Measurements from ENCODE around the gene CNTN5.
"Not testable (repeated sequence)": the region's sequence is repeated elsewhere in the genome, so short reads cannot be mapped to it uniquely, and the experiment has no call there.

The CNTN5 gene

DNA sequence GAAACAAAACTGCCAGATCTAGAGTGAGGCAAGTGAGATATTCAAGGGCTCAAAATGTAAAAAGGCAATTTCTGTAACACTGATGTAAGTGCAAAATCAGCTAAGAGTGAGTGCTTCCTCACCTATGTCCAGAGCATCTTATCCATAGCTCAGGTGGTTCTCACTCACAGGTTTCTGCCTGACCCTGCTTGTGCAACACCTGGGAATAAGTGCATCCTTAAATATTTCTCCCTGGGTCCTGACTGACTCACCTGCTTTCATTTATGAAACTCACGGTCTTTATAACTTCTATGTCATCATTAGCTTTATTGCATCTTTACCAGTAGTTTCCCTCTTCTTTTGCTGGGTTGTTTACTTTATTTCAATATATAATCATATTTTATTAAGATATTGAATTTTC is 260.6 kb downstream of the CNTN5 start:
- DNase-seq = no peak

DNA sequence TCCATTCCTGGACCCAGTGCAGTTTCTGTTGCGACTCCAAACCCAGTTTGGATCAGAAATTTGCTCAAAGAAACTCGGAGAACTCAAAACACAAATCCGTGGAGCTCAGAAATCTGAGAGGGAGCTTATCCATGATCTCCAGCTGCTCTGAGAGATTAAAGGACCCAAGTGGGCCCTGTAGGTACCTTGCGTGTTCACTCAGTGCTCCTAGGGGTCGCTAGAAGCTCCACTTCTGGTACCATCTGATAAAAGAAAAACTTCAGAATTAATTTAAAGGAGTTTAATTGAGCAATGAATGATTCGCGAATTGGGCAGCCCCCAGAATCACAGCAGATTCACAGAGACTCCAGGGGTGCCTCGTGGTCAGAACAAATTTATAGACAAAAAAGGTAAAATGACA is 277.2 kb downstream of the CNTN5 start:
- DNase-seq = not testable (repeated sequence)

DNA sequence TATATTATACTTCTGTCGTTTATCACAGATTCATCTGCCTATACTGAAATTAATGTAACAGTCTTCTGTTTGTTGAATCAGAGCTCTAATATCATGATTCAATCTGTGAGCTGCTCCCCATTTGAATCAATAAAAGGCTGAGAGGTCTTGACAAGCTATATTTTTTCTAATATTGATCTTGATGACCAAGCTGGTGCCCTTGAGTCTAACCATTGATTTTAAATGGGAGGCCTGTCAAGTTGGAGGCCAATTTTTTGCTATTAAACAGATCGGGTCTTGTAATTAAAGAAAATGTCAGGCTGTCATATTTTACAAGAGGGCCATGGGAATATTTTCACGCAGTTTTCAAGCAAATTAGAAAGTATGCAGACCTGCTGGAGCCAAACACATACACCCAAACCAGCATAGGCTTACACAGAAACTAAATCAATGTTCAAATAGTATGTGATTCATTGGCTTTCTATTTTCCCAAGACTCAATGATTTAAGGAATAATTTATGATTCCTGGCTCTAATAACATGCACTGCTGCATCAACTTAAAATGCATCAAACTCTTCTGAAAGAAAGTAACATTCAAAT is 286.9 kb downstream of the CNTN5 start:
- DNase-seq = no peak

DNA sequence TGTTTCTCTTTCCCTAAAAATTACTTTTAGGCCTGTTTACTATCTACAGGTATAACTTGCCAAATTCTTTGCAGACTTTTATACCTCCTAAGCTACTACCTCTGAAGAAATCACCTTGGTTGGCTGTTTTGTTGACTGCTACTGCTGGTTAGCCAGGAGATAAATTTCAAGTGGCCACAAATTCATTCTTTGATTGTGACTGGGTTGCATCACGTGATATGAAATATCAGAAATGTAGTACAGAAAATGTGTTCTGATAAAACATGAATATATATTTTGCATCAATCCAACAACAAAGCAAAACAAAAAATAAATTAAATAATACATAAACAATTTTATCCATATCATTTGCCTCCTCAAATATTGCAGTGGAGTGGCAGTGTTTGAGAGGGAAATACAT is 291.1 kb downstream of the CNTN5 start:
- no peak for DNase-seq

DNA sequence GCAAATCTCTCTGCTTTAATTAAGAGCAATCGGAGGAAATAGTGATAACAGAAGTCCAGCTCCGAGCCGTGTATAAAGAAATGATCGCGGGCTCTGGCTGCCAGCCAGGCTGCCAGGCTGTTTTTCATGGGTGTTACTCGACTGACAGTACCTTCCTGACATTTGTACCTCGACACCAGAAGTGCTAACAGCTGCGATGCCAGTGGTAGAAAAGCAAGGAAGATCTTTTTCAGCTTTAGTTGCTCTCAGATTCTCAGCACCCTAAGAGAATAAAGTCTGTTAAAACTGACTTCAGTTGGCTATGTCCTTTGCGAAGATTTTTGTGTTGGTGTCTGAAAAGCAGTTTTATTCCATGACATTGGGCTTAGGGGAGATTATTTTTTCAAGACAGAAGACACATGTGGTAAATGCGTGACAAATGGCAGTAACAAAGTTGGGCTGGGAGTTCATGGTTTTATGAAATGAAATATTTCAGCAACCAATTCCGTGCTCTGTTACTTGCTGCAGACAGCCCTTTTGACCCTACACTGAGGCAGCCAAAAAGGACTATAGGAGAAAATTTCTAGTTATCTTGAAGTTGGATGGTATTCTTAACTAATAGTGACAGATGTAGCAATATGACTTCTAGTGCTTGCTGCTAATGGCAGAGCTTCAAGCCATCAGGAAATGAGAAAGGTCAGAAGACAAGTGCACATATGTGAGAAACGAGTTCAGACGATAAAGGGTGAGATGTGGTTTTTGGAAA is 296.2 kb downstream of the CNTN5 start:
- DNase-seq = no peak

DNA sequence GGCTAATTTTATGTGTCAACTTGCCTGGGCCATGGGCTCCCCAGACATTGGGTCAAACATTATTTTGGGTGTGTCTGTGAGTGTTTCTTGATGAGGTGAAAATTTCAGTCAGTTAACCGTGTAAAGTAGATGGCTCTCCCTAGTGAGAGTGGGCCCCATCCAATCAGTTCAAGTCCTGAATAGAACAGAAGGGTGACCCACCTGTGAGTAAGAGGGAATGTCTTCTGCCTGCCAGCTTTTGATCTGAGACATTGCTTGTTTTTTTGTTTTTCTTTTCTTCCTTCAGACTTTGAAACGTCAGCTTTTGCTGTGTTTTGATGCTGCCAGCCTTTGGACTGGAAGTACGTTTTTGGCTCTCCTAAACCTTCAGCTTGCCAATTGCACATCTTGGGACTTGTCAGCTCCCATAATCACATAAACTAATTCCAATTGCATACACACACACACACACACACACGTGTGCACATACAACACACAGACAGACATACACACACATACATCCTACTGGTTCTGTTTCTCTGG is 300.1 kb downstream of the CNTN5 start:
- no peak for DNase-seq

DNA sequence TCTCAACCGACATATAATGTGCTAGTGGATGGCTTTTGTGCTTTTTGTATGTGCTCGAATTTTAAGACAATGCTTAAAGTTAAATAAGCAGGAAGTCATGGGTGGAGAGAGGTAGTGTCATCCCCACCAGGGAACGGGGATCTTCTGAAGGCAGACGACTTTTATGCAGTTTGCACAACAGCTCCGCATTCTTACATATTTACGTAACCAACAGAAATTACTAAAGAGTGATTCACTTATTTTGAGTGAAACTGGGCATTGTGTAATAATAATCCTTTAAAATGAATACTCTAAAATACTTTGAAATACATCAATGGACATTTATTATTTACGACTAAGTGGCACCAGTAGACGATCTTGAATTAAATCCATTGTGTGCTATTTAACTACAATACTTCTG is 305.1 kb downstream of the CNTN5 start:
- DNase-seq = no peak

DNA sequence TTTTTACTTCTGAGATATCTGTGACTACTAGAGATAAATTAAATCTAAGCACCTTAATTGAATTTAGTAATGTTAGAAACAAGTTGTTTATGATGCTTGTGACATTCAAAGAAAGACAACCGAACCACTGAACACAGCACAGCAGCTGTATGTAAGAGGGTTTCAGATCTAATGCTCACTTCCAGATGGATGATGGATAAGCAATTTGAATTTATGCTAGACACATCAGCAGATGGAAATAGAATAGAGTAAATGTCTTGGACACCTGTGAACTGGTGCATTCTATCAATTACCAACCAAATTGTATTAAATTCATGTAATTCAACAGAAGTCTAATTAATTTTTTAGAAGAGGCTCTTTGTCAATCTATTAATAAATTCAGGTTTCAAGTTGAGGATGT is 306.3 kb downstream of the CNTN5 start:
- no peak for DNase-seq

DNA sequence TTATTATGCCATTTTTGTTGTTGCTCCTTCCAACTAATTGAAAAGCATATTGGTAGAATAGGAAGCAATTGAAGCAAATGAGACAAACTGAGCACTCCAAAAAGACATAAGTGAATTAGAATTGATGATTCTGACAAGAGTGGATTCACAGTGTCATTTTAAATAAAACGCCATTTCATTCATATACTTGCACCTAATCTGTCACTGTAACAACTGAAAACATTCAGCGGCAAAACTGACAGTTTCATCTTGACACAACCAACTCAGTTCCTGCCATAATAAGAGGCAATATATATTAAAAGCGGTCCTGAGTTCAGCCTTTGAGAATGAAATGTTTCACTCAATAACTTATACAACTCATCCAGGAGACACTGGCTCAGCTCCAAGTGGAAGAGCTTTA is 306.8 kb downstream of the CNTN5 start:
- DNase-seq = no peak

DNA sequence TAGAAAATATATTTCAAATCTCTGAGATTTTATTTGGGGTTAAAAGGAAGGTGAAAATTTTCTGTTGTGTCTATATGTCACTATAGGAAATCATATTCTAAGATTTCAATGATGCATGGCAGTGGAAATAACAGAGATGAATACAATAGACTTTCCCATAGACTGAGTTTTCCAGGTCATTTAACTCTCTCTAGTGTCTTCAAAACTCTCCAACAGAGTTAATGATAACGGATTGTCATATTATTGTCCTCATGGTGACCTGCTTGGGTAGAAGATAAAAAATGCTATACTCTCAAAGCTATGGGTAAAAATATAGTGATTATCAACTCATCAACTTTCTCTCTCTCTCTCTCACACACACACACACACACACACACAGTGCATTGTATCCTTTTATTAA is 312.9 kb downstream of the CNTN5 start:
- no peak for DNase-seq

DNA sequence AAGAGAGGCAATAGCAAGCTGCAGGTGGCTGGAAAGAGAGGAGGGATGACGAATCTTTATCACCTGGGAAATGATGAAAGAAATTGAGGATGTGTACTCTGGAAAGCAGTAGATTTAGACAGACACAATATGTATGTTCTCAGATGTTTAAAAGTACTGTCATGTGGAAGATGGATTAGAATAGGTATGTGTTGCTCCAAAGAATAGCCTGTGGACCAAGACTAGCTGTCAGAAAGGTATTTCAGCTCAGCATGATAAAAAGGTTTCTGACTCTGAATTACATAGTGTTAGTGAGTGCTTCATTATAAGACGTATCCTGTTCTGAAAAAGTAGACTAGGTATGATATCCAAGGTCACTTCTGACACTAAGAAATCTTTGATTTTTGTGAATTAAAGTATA is 322.4 kb downstream of the CNTN5 start:
- DNase-seq = no peak

DNA sequence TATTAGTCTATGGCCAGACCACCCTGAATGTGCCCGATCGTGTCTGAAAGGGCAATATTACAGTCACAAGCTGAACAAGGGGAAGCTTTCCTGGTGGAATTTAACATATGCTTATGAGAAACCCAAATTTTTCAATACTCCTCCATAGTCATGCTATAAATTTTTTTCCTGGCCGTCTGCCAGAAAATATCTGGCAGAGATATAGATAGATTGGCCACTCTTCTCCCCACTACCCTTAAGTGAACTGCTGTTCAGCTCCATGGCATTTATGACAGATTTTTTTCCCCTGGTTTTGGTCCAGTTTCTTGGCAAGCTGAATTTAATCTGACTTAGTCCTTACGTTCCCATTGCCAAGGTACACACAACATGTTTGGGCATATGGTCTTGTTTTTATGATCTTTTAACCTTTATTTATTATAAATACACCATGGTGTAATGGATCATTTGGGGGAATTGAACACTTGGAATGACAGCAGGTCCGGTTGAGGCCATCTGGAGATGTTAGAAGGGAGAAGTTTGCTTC is 328.5 kb downstream of the CNTN5 start:
- DNase-seq = no peak

DNA sequence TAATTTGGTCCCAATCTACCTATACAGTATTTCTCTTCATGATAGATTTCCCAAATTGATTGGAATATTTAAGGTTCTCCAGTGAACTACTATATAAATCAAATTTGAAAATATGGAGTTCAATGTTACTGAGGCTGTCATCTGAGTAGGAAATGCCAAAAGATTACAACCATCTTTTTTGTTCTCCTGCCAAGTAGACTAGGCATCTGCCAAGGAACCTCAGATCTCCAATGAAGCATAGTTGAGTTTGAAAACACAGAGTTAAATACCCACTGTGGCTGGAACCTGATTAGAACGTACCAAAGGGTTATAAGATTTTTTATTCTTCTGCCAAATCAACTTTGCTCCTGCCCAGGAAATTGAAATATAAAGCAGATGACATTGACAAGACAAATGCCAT is 330.9 kb downstream of the CNTN5 start:
- no peak for DNase-seq

DNA sequence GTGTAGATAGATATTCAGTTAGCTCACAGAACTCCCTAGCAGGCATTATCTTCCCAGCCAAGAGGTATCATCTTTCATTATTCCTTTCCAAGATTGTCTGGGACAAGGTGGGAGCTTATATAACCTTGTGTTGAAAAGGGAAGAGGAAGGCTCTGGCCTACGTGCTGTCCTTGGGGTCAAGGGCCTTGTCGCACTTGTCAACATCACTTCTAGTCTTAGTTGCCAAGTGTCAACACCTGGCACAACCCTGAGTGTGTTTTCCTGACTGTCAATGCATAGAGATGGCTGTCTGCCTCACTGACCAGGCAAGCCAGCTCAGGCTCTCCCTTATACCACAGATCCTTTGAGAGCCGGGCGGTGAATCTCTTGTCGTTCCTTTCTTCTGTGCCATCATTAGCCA is 331.9 kb downstream of the CNTN5 start:
- no peak for DNase-seq

DNA sequence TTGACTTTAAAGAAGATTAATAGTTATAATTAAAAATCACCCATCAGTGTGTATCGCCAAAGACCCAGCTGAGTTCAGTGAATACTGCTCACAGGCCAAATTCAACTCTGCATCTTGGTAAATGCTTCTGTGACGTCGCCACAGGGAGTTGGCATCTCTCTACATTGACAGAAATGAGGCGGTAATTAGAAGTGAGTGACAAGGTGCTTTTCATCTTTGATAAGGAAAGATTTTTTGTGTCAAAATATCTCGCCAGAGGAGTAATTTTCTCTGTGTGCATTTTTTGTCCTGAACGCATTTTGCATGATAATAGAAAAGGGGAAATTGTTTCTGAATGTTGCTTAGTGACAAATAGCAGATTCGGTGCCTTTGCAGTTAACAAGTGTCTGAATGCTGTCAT is 345.8 kb downstream of the CNTN5 start:
- DNase-seq = no peak

DNA sequence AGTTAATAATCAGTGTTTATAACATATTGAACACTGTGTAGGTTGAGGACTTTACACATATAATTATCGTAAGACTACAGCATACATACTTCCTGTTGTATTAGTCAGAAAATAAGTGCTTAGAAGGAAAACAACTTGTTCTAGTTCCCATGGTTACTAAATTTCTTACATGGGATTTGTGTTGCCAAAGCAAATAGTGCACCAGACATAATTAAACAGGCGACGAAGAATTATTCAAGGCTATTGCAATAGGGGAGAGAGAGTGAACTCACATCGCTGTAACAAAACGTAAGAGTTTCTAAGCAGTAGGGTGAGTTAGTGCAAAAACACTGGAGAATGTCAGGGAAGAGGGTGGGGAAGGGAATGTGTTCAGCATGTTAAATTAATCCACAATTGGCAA is 347.8 kb downstream of the CNTN5 start:
- DNase-seq = no peak

DNA sequence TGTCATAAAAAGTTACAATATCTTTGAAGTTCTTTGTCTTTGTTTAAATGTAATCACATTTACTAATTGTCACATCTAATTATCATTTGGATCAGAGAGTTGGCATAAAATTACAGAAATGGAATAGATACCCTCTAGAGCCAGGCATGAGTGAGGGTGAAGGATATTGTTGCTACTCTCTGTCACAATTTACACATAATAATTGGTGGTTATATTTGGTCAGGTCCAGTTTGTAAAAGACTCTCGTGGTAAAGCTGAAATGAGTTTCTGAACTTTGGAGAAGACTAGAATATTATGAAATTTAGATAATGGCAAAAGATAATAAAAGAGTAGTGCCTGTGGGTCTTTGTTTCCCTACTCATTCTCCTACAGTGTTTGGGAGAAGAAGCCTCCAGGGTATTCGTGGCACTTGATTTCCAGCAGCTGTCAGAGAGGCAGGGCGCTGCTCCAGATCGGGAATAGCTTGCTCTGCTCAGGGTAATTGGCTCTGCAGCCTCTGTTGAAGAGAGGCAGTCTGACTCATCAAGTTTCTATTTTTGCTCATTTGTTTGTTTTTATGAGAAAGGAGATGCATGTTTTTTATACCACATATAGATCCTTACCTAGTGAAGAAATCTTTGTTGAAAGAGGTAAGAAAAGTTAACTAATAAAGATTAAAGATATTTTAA is 349.9 kb downstream of the CNTN5 start:
- DNase-seq = no peak

DNA sequence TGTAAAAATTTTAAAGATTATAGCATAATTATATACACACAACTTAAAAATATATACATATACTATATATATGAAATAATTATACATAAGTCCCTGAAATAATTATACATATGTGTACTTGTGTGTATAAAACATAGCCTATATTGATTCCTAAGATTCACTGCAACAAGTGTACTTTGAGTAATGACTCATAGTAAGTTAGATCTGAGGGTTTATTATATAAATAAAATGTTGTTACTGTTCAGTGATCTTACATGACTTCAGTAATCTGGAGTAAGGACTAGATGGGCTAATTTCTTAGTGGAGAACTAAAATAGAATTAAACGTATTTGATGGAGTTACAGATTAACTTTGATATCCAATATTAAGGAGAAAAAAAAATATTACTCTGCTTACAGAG is 350.5 kb downstream of the CNTN5 start:
- DNase-seq = no peak

DNA sequence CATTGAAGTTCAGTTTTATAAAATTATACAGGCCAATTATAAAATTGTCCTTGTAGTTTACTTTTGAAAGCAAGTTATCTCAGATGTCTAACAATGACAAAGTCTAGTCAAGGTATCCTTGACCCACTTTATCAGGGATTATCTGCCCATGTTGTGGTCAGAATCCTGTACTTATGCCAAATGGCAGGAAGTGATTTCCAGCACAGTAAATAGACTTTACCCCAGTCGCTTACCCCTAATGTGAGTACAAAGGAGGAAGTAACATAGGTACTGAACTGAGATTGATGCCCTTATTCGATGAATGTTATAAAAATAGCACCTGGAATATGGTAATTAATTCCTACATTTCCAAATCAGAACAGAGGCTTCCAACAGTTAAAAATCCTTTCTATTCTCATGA is 355.7 kb downstream of the CNTN5 start:
- no peak for DNase-seq

DNA sequence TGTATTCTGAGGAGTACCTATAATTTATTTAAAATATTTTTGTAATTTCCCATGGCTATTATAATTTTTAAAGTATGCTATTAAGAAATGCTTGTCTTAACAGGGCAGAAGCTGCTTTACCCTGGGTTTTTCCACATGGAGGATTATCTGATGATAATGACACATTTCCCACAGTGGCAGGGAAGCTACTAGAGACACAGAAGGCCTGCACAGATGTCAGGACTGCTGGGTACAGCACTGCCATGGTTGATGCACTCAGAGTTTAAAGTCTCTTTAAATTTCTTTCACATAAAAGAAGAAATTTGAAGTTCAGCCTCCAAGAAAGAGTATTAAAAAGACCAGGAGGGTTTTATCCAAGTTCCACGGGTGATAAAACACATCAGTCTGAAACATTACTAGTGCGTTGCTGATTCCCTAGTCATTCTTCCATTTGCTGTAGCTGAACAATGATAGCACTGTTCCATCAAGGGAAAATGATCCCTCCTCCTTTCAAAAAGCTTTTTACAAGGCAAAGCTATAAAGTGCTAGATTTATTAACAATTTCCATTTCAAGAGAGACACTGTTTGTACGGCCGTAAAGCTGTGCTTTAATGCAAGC is 363.0 kb downstream of the CNTN5 start:
- DNase-seq = no peak

DNA sequence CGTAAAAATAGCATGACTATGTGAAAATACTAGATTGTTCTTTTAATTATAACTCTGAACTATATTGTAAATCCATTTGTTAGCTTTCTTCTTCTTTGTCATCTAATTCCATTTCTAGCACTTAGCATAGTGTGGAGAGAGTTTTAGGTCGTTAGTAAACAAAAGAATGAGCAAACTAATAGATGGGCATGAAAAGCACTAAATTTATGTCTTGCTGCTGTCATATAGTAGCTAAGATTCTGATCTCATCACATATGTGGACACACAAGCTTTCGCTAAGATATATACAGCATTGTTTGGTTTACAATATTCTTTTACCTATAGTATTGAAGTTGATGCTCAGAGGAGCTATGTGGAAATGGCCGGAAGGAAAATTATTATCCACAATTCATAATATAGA is 370.5 kb downstream of the CNTN5 start:
- DNase-seq = no peak

DNA sequence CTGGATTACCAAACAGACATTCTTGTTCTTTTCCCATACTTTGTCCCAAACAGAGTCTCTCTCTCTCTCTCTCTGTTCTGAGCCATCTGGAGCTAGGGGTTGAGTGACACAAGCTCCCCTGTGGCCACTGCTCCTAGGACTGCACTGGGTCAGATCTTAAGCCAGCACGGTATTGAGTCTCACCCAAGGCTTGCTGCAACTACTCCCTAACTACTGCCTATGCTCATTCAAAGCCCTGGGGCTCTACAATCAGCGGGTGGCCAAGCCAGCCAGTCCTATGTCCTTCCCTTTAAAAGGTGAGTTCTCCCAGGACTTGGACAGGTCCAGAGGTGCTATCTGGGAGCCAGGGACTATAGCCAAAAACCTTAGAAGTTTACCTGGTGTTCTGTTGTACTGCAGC is 385.6 kb downstream of the CNTN5 start:
- DNase-seq = no peak

DNA sequence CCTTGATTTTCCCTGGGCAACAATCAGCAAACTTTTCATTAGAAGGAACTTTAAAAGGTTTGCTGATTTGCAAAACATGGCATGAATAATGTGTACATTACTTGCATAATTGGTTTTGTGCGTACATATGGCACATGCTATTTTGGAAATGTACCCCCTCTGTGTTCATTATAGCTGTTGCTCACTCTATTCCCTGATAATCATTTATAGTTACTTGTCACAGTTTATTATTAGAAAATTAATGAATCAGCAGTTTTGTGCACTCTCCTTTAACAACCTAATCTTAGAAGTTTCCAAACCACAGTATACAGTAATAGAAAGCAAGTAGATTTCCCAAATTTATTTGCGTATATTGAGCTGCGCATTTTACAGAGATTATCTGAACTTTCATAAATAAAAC is 389.9 kb downstream of the CNTN5 start:
- DNase-seq = no peak
